K562 (cell line): Measurements from ENCODE around the gene BBC3. TPM values are rescaled to one million over a fixed set of nuclear protein-coding genes. Genes with fewer than 3 reads are reported as not detected.

ENCODE experiments used
- CXXC5 ChIP-seq: fragments of 250-450 bp; sonication (Bioruptor Pico); IDR thresholded peaks from 2 replicates; pipeline ENCODE4 v1.8.0; 2022; ENCODE audit warnings: inconsistent platforms, mild to moderate bottlenecking, moderate library complexity
- EP400 ChIP-seq: fragments of 450-650 bp; IDR thresholded peaks from 2 replicates; pipeline ENCODE4 v1.6.1; 2017; ENCODE audit warnings: antibody characterized with exemption, mild to moderate bottlenecking, moderate library complexity
- FOXA3 ChIP-seq, 2 experiments: fragments of 450-650 bp in 1 of 2; sonication (generic) in 1 of 2; formaldehyde crosslinking; IDR thresholded peaks in 1 of 2; conservative IDR thresholded peaks in 1 of 2; 2 replicates each; pipeline versions ENCODE4 v1.4.0 to v1.8.0; 2020 to 2022; ENCODE audit warnings: mild to moderate bottlenecking in 2 of 2, missing genetic modification reagents in 1 of 2
- FOXM1 ChIP-seq, 2 experiments: fragments of 450-650 bp in 1 of 2; sonication (generic) in 1 of 2; formaldehyde crosslinking in 1 of 2; IDR thresholded peaks; 2 replicates each; pipeline versions ENCODE4 v1.6.1 to v1.9.0; 2017 to 2022; ENCODE audit warnings: low read depth in 2 of 2, mild to moderate bottlenecking in 2 of 2, missing genetic modification reagents in 1 of 2, moderate library complexity in 1 of 2
- GABPB2 ChIP-seq: fragments of 250-450 bp; sonication (Bioruptor Pico); conservative IDR thresholded peaks from 2 replicates; pipeline ENCODE4 v1.5.1; 2021; ENCODE audit warnings: mild to moderate bottlenecking
- KLF13 ChIP-seq: fragments of 450-650 bp; IDR thresholded peaks from 2 replicates; pipeline ENCODE4 v1.6.1; 2016; ENCODE audit warnings: missing genetic modification characterization, low read depth, mild to moderate bottlenecking, missing compliant biosample characterization, moderate library complexity, borderline replicate concordance
- MAFF ChIP-seq: IDR thresholded peaks from 2 replicates; pipeline ENCODE4 v1.6.1; 2012; ENCODE audit warnings: low read length, improper control_type of control experiment
- MIER1 ChIP-seq: fragments of 450-650 bp; IDR thresholded peaks from 2 replicates; pipeline ENCODE4 v1.6.1; 2016; ENCODE audit warnings: antibody characterized with exemption, mild to moderate bottlenecking, low read depth
- MYBL2 ChIP-seq, 2 experiments: fragments of 450-650 bp in 1 of 2; sonication (generic) in 1 of 2; formaldehyde crosslinking in 1 of 2; IDR thresholded peaks; 2 replicates each; pipeline versions ENCODE4 v1.6.1 to v1.8.1; 2017 to 2022; ENCODE audit warnings: borderline replicate concordance in 1 of 2, inconsistent platforms in 1 of 2, low read depth in 1 of 2, mild to moderate bottlenecking in 1 of 2, missing genetic modification reagents in 1 of 2, moderate library complexity in 1 of 2
- NFATC3 ChIP-seq: fragments of 450-650 bp; IDR thresholded peaks from 2 replicates; pipeline ENCODE4 v1.6.1; 2017; ENCODE audit warnings: mild to moderate bottlenecking
- NR1H2 ChIP-seq: sonication (generic); formaldehyde crosslinking; IDR thresholded peaks from 2 replicates; pipeline ENCODE4 v1.4.0; 2020; ENCODE audit warnings: mild to moderate bottlenecking, missing genetic modification reagents
- POU5F1 ChIP-seq: fragments of 150-350 bp; IDR thresholded peaks from 2 replicates; pipeline ENCODE4 v1.6.1; 2014; ENCODE audit warnings: borderline replicate concordance, low read length, low read depth, mild to moderate bottlenecking; ENCODE audit not compliant: partially characterized antibody
- PTTG1 ChIP-seq: fragments of 450-650 bp; IDR thresholded peaks from 2 replicates; pipeline ENCODE4 v1.6.1; 2016; ENCODE audit warnings: low read depth, mild to moderate bottlenecking, missing genetic modification characterization, missing compliant biosample characterization
- SIN3A ChIP-seq, 2 experiments: fragments of 150-350 bp in 1 of 2; IDR thresholded peaks; 2 replicates each; pipeline ENCODE4 v1.6.1; 2011 to 2016; ENCODE audit warnings: borderline replicate concordance in 2 of 2, low read depth in 2 of 2, low read length in 2 of 2, mild to moderate bottlenecking in 2 of 2, moderate library complexity in 2 of 2; ENCODE audit not compliant: control insufficient read depth in 1 of 2
- TEAD4 ChIP-seq, 2 experiments: sonication (generic) in 1 of 2; formaldehyde crosslinking in 1 of 2; IDR thresholded peaks; 2 replicates each; pipeline versions ENCODE4 v1.6.1 to v1.8.0; 2012 to 2022; ENCODE audit warnings: borderline replicate concordance in 1 of 2, inconsistent platforms in 1 of 2, low read length in 1 of 2, mild to moderate bottlenecking in 1 of 2, missing genetic modification reagents in 1 of 2
- ZNF165 ChIP-seq: fragments of 250-450 bp; sonication (Bioruptor Pico); IDR thresholded peaks from 2 replicates; pipeline ENCODE4 v1.4.0; 2020; ENCODE audit warnings: borderline replicate concordance
- ZNF232 ChIP-seq: sonication (generic); formaldehyde crosslinking; IDR thresholded peaks from 2 replicates; pipeline ENCODE4 v1.8.0; 2022; ENCODE audit warnings: mild to moderate bottlenecking, missing genetic modification reagents
- ZNF384 ChIP-seq: IDR thresholded peaks from 2 replicates; pipeline ENCODE4 v1.6.1; 2012; ENCODE audit warnings: low read depth, low read length, improper control_type of control experiment
- ZNF431 ChIP-seq: sonication (generic); formaldehyde crosslinking; IDR thresholded peaks from 2 replicates; pipeline ENCODE4 v1.8.0; 2022; ENCODE audit warnings: mild to moderate bottlenecking, missing genetic modification reagents
- ZNF551 ChIP-seq: fragments of 250-450 bp; sonication (Bioruptor Pico); IDR thresholded peaks from 2 replicates; pipeline ENCODE4 v1.5.0; 2021; ENCODE audit warnings: mild to moderate bottlenecking, moderate library complexity
- ZSCAN32 ChIP-seq: fragments of 450-650 bp; formaldehyde crosslinking; IDR thresholded peaks from 2 replicates; pipeline ENCODE4 v1.4.0; 2020; ENCODE audit warnings: mild to moderate bottlenecking, moderate library complexity
- polyA plus RNA-seq, 8 experiments: library from polyadenylated mRNA; depleted of rRNA in 4 of 8; stranded (reverse) in 5 of 8; unstranded in 3 of 8; fragments of >200 nt; fragmentation: Nextera tagmentation in 2 of 8; fragmentation: Illumina TruSeq in 1 of 8; extraction: Ambion mirVana in 2 of 8; extraction: Trizol in 1 of 8; gene quantifications; 2 replicates each; pipeline versions ENCODE4 v1.2.1 to v1.2.3, GENCODE V29; 2011 to 2014; ENCODE audit warnings: inconsistent platforms in 1 of 8, missing spikeins in 1 of 8
- total RNA-seq, 7 experiments: library from RNA; depleted of rRNA in 6 of 7; stranded (reverse); fragments of >200 nt in 6 of 7; fragmentation: Illumina TruSeq in 2 of 7; extraction: Trizol in 2 of 7; gene quantifications; 2 replicates each; pipeline versions ENCODE4 v1.2.1 to v1.2.3, GENCODE V29; 2011 to 2021; ENCODE audit warnings: low replicate concordance in 1 of 7
- TF ChIP-seq, protein P1 (sequence below): fragments of 450-650 bp; formaldehyde crosslinking; IDR thresholded peaks from 2 replicates; pipeline ENCODE4 v1.4.0; 2020; ENCODE audit warnings: mild to moderate bottlenecking, mixed read lengths
- TF ChIP-seq, protein P2 (sequence below): fragments of 250-450 bp; sonication (Bioruptor Pico); IDR thresholded peaks from 2 replicates; pipeline ENCODE4 v1.4.0; 2020
- TF ChIP-seq, protein P3 (sequence below): sonication (generic); formaldehyde crosslinking; IDR thresholded peaks from 2 replicates; pipeline ENCODE4 v1.8.0; 2022; ENCODE audit warnings: mild to moderate bottlenecking, missing genetic modification reagents

Gene BBC3
- total and polyA plus RNA-seq, 9 of the 15 experiments (the other 6 are each of a cell fraction or from before 2014, with no cell fraction given): 0.15 to 30.7 (median 4.8) TPM

DNA sequence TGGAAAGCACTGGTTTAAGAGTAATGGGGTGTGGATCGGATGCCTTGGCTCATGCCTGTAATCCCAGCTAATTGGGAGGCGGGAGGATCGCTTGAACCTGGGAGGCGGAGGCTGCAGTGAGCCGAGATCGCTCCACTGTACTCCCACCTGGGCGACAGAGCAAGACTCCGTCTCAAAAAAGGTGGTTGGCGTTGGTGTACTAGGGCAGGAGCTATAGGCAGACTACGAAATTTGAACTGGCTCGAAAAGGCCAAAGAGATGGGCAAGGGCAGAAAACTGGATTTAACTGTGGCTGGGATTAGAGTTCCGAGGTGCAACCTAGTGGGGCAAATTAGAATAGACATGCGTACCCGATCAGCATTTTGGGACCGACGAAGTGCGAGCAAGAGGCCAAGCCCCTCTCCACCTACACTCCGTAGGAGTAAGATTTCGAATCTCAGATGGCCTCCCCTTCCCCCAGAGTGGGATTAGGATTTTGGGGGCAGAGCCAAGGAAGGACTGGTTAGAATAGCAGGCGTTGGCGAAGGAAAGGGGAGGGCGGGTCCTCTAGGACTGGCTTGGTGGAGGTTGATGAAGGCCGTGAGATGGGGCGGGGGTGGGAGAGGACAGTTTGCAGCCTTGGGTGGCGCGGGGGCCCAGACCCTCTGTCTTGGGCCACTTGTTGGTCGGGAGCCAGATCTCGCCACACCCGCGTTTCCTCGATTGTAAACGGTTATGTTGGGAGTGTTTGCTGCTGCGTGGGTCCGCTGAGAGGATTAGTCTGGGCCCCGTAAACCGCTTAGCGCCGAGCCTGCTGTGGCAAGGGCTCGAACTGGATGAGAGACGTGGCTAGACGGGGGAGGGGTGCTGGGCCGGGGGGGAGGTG lies 41.7 kb upstream of the BBC3 start (continued):
- TF ChIP-seq ZNF384: no peak
- no peak for TF ChIP-seq MAFF
- TF ChIP-seq TEAD4 (IDR thresholded peaks at IDR 0.05; ENCODE audit: low read length): no peak
- TF ChIP-seq TEAD4 (CRISPR knock-in tag; IDR thresholded peaks at IDR 0.05; ENCODE audit: borderline replicate concordance): no peak
- no peak for TF ChIP-seq POU5F1
- TF ChIP-seq ZSCAN32 (CRISPR knock-in tag): no peak
- TF ChIP-seq, protein P1, sequence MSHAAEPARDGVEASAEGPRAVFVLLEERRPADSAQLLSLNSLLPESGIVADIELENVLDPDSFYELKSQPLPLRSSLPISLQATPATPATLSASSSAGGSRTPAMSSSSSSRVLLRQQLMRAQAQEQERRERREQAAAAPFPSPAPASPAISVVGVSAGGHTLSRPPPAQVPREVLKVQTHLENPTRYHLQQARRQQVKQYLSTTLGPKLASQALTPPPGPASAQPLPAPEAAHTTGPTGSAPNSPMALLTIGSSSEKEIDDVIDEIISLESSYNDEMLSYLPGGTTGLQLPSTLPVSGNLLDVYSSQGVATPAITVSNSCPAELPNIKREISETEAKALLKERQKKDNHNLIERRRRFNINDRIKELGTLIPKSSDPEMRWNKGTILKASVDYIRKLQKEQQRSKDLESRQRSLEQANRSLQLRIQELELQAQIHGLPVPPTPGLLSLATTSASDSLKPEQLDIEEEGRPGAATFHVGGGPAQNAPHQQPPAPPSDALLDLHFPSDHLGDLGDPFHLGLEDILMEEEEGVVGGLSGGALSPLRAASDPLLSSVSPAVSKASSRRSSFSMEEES (CRISPR knock-in tag): no peak
- 0 out of 4 replicates have a peak, but pooled peaks of 1 of the 2 experiments have one; percentile 44 for TF ChIP-seq FOXA3 (CRISPR knock-in tag; conservative IDR thresholded peaks at IDR 0.05 in 1 of 2, IDR thresholded peaks at IDR 0.05 in 1 of 2)
- TF ChIP-seq, protein P2, sequence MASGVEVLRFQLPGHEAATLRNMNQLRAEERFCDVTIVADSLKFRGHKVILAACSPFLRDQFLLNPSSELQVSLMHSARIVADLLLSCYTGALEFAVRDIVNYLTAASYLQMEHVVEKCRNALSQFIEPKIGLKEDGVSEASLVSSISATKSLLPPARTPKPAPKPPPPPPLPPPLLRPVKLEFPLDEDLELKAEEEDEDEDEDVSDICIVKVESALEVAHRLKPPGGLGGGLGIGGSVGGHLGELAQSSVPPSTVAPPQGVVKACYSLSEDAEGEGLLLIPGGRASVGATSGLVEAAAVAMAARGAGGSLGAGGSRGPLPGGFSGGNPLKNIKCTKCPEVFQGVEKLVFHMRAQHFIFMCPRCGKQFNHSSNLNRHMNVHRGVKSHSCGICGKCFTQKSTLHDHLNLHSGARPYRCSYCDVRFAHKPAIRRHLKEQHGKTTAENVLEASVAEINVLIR: no peak
- TF ChIP-seq GABPB2 (CRISPR knock-in tag): no peak
- TF ChIP-seq NFATC3: no peak
- TF ChIP-seq FOXM1 (IDR thresholded peaks at IDR 0.05; ENCODE audit: low read depth): no peak
- TF ChIP-seq FOXM1 (CRISPR knock-in tag; IDR thresholded peaks at IDR 0.05; ENCODE audit: low read depth): no peak
- TF ChIP-seq PTTG1: no peak
- TF ChIP-seq SIN3A (IDR thresholded peaks at IDR 0.05; ENCODE audit: borderline replicate concordance in 2 of 2, control insufficient read depth in 1 of 2, low read depth in 2 of 2, low read length in 2 of 2): no peak; a peak in 1 of 4 replicates
- no peak for TF ChIP-seq ZNF551 (CRISPR knock-in tag)
- no peak for TF ChIP-seq ZNF431
- no peak for TF ChIP-seq MIER1
- TF ChIP-seq NR1H2 (CRISPR knock-in tag): no peak
- TF ChIP-seq KLF13 (tag): no peak
- TF ChIP-seq ZNF165: no peak
- no peak for TF ChIP-seq MYBL2 (IDR thresholded peaks at IDR 0.05; ENCODE audit: low read depth)
- no peak for TF ChIP-seq MYBL2 (CRISPR knock-in tag; IDR thresholded peaks at IDR 0.05; ENCODE audit: borderline replicate concordance)
- no peak for TF ChIP-seq CXXC5 (CRISPR knock-in tag)
- TF ChIP-seq, protein P3, sequence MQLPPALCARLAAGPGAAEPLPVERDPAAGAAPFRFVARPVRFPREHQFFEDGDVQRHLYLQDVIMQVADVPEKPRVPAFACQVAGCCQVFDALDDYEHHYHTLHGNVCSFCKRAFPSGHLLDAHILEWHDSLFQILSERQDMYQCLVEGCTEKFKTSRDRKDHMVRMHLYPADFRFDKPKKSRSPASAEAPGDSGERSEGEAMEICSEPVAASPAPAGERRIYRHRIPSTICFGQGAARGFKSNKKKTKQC (CRISPR knock-in tag): 0 out of 2 replicates have a peak, but pooled peaks have one; percentile 2
- TF ChIP-seq EP400: no peak; the same call in 1 of the 2 replicates
- TF ChIP-seq ZNF232: no peak
